A172 (cell line): ENCODE measurements around the gene MPRIP. TPM values are rescaled to one million over a fixed set of nuclear protein-coding genes. Genes with fewer than 3 reads are reported as not detected.

Experiments
- DNase-seq: peaks from one replicate; pipeline ENCODE4 v3.0.0-alpha.2; 2015; ENCODE audit warnings: low spot score
- total RNA-seq: library from RNA; depleted of rRNA; stranded (reverse); fragments of >200 nt; shearing (Covaris generic); gene quantifications from 2 replicates; pipeline ENCODE4 v1.2.3, GENCODE V29; 2014

The MPRIP gene
- total RNA-seq, 1 experiment from 2014 or later, result 299 TPM

DNA sequence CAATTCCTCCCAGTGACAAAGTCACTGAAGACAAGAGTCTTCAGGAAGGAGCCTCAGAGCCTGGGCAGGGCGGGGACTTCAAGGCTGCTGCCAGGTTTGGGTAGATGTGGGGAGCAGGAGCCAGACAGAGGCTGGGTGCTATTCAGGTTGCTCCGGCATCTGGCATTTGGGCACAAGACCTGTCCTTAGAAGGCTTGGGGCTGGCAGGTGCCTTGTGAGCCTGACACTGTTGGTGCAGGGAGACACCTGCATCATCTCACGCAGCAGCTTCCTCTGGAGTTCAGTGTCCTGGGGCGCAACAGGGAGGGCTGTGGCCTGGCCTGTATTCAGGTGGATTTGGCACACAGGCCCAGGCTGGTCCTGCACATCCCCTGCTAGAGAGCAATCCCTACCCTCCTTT lies 65.0 kb downstream of the MPRIP start:
- no peak for DNase-seq

DNA sequence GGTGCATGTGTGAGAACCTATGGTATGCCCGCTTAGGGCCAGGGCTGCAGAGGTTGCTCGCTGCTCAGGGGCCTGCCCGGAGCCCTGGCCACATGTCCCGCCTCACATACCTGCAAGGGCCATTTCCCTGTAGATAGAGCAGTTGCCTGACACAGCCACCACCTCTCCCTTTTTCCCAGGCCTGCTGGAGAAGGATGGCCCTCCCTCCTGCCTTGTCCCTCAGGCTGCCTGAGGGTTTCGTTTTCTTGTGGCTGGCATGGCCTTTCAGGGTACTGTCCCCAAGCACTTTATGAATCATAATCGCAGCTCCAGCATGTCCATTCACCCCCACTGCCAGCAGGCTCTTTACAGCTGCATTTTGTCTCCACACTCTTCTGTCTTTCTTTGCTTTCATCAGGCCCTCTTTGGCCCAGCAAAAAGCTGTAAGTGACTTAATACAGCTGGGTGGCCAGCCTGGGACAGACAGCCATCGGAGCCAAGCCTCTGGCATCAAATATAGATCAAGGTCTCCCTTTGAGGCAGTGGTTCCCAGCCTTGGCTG lies 65.7 kb downstream of the MPRIP start:
- DNase-seq, result peak; percentile 23

DNA sequence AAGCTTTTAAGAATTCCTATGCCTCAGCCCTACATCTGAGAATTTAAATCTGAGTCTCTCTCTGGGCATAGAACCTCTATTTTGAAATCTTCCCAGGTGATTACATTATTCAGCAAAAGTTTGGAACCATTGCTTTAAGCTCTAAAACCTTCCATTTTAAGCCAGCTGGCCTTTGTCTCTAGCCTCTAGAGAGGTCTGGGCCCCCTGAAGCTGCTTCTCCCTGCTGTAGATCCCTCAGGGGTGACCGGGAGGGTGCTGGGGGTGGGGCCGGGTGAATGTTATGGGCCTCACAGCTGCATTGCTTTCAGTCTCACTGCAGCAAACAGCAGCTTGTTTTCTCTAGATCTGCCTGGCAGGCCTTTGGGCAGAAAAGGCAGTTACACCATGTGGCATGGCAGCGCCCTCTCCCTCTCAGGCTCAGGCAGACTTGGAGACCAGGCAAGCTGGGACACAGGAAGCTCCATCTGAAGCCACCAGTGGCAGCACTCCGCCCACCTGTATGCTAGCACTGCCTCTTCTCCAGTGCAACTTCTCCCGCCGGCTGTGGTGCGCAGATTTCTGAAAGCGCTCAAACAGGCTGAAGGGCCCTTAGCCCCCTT lies 66.3 kb downstream of the MPRIP start:
- DNase-seq, result peak; percentile 27

DNA sequence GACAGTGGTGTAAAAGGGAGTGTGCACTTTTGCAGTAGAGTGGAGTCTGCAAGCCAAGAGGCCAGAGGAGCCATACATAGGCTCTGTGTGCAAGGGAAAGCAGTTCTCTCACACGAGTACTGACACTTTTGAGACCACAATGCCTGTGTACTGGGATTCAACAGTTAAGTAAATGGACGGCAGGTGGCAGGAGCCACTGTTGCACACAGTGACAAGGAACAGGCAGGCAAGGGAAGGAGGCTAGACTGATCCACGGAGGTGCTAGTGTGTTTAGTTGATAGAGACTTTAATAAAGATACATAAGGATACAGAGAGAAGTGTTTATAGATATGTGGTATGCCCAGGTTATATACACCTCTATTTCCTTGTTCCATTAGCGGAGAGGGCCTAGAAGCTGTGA lies 67.0 kb downstream of the MPRIP start:
- no peak for DNase-seq

DNA sequence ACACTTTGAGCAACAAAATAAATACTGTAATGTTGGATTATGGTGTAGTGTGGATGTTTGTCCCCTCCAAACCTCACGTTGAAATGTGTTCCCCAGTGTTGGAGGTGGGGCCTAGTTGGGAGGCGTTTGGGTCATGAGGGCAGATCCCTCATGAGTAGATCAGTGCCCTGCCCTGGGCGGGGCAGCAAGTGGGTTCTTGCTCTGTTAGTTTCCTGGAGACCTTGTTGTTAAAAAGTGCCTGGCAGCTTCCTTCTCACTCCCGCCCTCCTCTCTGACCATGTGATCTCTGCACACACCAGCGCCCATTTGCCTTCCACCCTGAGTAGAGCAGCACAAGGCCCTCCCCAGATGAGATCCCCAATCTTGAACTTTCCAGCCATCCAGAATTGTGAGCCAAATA lies 67.7 kb downstream of the MPRIP start:
- DNase-seq, result peak; percentile 18

DNA sequence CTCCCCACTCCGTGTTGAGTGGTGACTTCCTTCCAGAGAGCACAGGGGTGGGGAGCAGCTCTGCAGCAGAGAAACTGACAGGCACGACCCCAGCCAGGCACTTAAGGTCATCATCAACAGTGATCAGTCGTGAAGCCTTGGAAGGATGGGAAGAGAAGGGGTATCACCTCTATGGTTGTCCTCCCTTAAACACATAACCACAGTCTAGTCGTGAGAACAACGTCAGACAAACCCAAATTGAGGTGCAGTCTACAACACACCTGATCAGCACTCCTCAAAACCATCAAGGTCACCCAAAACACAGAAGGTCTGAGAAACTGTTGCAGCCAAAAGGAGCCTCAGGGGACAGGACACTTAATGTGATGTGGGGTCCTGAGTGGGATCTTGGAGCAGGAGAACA lies 68.3 kb downstream of the MPRIP start:
- DNase-seq, result no peak

DNA sequence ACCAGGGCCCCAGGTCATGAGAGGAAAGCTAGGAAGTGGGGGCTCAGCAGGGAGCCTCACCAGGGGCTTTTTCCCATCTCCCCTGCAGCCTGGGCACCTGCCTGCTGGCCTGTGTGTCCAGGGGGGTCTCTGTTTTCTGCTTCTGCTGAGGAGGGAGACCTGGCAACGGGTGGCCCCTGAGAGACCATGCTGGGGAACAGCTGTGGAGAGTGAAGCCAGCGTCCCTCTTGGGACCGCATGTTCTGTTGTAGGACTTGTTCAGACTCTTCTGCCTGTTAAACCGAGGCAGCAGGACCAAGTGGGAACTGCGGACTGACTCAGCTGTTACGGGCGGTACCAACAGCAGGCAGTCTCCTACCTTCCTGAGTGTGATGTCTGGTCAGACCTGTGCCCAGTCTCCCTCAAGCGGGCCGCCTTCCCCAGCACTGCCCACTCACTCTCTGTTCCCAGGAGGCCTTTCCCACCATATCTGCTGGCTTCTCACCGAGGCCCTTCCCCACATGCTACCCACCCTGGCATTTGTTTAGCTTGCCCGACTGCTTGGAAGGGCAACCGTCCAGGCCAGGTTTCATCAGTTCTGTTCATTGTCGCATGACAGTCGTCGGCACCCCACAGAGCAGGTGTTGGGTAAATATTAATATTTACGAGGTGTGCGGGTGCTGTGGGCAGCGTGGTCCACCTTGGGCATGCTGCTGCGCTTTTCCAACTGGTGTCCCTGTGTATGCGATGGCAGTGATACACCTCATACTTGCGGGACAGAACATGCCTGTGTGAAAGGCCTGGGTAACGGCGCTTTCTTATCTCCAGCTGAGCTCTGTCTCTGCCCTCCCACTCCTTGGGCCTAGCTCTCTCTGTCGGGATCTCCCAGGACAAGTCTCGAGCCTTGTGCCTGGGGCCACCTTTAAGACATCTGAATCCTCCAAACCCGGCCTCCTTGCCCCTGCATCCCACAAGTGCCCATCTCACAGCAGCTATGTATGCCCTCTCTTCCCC lies 69.4 kb downstream of the MPRIP start:
- DNase-seq, result no peak

DNA sequence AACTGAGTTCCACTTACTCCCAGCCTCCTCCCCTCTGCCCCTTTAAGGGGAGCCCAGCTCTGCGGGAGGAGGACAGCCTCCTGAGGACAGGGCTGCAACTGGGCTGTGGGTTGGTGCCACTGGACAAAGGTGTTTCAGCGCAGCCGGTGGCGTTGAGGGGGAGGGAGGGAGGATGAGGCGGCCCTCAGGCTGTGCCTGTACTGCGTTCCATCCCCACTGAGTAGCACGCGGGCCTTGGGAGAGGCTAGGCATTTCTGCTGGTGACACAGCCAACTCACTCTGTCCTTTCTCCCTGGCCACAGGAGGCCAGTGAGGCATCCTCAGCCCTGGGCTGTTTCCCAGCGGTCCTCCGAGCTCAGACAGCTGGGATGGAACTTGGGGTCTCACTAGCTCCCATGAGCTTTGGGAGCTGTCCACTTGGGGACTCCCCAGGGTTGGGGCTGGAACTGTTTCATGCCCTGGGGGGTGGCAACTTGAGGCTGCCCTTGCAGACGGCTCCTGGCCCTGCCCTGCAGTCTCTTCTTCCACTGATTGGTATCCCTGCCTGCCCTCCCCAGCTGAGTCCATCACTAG lies 70.5 kb downstream of the MPRIP start:
- DNase-seq, result no peak

DNA sequence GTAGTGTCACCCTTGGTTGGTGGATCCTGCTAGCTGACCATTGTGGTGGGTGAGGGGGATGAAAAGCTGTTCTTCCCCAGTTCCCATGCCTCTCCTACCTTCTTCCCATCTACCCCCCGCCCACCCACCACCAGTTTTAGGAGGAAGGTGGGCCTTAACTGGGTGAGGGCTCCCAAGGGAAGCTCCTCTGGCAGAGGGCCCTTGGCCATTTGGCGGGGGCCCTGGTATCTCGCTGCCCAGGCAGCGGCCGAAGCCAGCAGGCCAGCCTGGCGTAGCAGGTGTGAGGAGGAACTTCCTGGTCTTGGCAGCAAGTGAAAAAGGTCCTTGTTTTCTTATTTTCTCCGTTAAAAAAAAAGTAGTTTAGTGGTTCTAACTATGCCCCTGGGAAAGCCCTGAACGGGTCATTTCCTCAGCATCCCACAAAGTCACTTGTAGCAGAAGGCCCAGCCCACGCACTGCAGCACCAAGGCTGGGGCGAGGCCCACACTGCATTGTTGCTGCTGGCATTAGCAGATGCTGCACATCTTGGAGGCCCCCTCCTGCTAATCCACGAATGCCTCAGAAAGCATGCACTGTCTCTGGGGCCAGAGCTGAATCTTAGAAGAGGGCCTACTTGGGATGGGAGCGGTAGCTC lies 72.5 kb downstream of the MPRIP start:
- DNase-seq, result no peak

DNA sequence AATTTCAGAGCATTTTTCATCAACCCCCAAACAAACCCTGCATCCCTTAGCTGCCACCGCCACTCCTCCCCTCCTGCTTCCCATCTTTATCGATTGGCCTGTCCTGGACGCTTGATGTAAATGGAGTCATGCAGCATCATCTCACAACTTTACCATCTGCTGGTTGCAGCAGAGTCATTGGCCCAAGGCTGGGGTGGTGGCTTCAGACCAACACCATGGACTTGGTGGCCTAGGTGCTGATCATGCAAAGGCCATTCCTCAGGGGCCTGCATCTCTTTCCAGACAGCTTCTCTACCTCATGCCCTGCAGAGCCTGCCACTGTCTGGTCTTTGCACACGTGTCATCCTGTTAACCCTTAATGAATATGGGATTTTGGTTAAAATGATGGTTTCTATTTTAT lies 73.4 kb downstream of the MPRIP start:
- no peak for DNase-seq

DNA sequence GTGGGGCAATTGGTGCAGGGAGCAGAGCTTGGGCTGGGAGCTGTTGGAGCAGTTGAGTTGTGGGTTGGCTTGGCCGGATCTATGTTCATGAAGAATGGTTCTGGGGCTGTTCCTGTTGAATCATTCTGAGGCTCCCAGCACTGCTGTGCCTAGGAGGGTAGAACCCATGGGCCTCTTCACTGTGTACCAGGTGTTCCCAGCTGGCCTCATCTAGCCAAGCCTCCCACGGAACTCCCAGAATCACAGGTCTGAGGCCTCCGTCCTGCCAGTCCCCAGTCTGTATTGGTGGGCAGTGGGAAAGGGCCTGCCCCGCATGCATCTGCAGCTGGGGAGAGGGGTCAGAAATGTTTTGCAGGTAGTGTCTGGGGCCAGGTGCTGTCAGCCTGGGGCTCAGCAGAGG lies 74.1 kb downstream of the MPRIP start:
- no peak for DNase-seq

DNA sequence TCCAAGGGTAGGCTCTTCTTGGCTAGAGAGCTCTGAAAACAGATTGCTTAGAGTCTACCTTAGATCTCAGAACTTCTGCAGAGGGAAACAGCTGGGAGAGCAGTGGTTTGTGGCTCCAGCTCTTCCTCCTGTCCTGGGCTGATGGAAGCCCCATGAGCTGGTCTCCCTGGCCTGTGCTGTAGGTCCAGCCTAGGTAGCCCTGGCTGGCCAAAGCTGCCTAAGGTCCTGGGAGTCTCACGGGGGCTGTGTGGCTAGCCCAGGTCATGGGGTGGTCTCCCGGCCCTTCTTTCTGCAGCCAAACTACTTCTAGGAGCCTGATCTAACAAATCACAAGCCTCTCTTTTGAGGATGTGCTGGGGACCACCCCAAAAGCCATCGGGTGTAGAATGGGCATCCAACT lies 75.7 kb downstream of the MPRIP start:
- no peak for DNase-seq

DNA sequence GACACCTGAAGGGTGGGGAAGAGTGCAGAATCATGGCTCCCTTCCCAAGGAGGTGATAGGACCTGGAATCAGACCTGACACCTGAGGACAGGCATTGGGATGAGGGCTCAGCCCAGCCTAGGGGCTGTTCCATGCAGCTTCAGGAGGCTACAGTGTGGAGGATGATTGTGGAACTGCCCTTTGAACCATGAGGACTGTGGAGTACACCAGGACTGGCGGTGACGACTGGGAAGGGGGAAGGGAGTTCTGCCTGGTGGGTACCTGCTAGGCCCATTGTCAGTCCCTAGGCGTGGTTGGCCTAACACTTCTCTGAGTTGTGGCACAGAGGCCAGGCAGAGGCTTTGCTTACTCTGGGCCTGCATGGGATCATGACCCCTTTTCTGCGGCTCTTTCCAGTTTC lies 76.1 kb downstream of the MPRIP start:
- no peak for DNase-seq

DNA sequence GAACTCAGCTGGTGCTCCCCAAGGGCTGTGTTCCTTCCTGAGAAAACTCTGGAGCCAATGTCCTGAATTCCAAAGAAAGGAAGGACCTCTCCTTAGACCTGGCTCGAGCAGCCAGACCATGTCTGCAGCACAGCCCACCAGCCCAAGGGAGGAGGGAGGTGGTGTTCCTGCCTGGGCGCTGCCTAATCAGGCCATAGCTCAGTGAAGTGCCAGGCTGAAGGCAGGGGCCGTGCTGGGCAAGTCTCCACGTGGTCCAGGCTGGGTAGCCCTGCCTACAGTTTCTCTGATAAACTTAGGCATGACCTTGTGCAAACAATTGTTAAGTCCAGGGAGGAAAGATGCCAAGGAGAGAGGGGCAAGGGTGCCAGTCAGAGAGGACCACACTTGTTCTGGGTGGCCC lies 76.8 kb downstream of the MPRIP start:
- no peak for DNase-seq

DNA sequence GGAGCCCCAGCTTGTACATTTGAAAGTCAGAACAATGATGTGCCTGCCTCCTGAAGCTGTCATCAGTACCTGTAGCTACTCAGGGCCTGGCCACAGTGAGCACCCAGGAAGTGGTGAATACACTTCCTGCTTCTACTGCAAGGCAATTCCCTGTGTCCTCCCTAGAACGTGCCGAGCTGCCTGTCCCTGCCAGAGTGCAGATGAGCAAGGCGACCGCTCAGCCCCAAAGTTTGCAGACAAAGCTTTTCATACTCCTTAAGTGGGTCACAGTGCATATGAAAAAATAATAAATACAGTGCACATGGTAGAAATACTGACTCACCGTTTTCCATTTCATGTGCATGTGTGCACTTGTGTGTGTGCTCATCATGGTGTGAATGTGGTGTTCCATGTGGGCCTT lies 77.3 kb downstream of the MPRIP start:
- DNase-seq, result peak; percentile 28

DNA sequence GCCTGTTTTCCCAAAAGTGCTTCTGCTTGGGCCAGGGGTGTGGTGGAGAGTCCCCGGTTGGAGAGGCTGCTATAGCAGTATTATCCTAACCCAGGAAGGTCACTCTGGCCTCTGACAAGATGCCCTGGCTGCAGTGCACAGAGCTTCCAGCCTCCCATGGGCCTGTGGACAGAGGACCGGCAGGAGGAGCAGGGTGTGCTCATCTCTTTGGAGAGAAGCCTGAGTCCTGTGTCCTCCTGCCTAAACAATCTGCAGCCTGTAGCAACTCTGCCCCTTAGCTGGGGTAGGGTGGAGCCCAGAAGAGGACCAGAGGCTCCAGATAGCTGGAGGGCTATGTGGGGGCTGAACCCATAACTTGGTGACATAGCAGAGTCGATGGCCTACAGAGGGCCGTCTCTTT lies 78.0 kb downstream of the MPRIP start:
- no peak for DNase-seq

DNA sequence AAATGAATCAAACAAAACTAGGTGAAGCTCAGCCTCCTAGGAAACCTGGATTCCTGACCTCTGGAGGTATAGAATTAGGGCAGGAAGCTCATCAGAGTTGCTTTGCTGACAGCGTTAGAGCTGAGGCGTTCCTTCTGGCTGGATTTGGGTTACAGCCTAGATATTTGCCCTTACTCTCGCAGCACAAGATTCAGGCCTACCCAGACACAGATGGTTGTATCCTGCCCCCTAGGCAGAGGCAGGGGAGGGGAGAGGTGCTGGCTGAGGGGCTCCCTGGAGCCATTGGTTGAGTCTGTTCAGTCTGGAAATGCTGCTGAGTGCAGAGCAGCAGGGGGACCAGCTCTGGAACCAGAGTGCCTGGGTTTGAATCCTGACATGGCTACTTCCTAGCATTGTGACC lies 78.4 kb downstream of the MPRIP start:
- no peak for DNase-seq

DNA sequence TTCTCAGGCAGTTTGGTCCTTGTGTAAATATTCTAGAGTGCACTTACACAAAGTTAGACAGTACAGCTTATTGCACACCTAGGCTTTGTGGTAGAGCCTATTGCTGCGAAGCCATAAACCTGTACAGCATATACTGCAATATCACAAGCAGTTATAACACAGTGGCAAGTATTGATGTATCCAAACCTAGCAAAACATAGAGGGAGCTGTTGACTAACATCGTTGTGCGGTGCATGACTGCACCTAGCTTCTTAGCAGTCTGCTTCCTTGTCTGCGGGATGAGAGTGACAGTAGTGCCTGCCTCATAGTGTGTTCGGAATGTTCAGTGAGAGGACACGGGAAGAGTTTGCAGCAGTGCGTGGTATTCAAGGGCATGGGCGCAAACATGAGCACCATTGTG lies 78.9 kb downstream of the MPRIP start:
- no peak for DNase-seq

DNA sequence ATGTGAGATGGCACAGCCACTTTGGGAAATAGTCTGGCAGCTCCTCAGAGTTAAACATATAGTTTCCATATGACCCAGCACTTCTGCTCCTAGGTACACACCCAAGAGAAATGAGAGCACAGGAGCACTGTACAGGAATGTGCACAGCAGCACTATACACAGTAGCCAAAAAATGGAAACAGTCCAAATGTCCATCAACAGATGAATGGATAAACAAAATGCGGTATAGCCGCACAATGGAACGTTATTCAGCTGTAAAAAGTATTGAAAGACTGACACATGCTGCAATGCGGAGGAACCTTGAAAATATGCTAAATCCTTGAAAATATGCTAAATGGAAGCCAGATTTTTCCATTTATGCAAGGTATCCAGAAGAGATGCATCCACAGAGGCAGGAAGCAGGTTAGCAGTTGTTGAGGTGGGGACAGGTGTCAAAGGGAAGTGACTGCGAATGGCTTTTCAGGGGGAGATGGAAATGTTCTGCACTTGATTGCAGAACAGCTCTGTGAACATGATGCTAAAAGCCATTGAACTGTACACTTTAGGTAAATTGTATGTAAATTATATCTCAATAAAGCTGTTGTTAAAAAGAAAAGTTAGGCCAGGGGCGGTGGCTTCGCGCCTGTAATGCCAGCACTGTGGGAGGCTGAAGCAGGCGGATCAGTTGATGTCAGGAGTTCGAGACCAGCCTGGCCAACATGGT lies 80.7 kb downstream of the MPRIP start:
- DNase-seq, result no peak

DNA sequence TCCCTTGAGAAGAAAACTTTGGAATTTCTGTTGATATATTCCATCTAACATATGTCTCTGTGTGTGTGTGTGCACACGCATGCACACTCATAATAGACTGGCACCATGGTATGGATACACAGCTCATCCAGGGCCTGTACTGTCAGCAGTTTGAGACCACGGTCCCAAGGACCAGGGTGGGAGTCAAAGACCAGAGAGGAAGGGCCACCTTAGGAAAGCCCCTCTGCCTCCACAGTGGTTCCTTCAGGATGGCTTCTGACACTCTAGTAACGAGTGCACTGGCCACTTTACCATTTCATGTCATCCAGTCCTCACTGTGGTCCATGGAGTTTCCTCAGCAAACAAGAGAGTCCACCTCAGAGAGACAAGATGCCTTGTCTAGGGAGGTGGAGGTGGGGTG lies 82.1 kb downstream of the MPRIP start:
- no peak for DNase-seq
